Measurements from ENCODE around the gene MIX23.

The MIX23 gene

DNA sequence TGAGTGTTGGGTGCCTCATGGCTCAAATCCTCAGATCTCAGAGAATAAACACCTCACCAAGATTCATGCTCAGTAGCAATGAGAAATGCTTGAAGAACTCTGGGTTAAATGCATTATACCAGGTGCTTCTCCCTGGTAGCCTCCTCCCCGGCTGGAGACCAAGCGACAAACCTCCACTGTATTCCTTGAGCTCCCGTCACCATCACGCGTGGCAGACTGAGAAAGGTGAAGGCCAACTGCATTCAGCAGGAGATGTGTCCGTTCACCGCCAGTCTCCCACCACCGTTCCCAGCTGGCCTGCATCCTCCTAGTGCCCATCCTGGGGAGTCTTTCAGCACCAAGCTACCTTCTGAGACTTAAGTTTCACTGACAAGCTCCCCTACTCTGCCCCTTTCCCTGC, 50.5 kb downstream of the MIX23 start:
- TF ChIP-seq, protein P1, sequence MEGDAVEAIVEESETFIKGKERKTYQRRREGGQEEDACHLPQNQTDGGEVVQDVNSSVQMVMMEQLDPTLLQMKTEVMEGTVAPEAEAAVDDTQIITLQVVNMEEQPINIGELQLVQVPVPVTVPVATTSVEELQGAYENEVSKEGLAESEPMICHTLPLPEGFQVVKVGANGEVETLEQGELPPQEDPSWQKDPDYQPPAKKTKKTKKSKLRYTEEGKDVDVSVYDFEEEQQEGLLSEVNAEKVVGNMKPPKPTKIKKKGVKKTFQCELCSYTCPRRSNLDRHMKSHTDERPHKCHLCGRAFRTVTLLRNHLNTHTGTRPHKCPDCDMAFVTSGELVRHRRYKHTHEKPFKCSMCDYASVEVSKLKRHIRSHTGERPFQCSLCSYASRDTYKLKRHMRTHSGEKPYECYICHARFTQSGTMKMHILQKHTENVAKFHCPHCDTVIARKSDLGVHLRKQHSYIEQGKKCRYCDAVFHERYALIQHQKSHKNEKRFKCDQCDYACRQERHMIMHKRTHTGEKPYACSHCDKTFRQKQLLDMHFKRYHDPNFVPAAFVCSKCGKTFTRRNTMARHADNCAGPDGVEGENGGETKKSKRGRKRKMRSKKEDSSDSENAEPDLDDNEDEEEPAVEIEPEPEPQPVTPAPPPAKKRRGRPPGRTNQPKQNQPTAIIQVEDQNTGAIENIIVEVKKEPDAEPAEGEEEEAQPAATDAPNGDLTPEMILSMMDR (conservative IDR thresholded peaks at IDR 0.05; ENCODE audit: low read depth, low read length), result no peak

DNA sequence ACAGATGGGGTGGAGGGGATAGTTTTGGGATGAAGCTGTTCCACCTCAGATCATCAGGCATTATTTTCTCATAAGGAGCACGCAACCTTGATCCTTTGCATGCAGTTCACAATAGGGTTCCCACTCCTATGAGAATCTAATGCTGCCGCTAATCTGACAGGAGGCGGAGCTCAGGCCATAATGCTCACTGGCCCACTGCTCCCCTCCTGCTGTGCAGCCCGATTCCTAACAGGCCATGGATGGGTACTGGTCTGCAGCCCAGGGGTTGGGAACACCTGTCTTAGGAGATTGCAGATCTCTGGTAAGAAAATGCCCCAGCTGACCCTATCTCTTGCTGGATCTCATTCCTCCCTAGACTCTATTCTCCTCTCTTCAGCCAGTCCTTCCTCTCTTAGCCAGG, 51.1 kb downstream of the MIX23 start:
- TF ChIP-seq, protein P1 (conservative IDR thresholded peaks at IDR 0.05; ENCODE audit: low read depth, low read length), result no peak
- H3K4me3 ChIP-seq (ENCODE audit: low read depth, low read length), result no peak overlapping the region
- no peak for DNase-seq (ENCODE audit: low read depth)

More for the DNA sequence above, 50.5 kb downstream of the MIX23 start:
- DNase-seq (ENCODE audit: low read depth), result no peak
- no peak overlapping the region for H3K4me3 ChIP-seq (ENCODE audit: low read depth, low read length)

DNA sequence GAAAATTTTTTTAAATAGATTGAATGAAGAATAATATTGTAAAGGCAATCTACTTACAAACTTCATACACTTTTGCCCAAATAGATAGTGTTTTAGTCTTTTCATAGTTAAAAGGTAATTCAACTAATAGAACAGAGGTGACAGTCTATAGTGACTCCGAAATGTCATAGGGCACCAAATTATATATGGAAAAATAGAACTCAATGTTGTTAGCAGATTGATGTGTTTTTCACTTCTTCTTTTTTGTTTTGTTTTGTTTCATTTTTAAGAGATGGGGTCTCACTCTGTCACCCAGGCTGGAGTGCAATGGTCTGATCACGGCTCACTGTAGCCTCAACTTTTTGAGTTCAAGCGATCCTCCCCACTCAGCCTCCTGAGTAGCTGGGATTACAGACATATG, 57.3 kb downstream of the MIX23 start:
- H3K4me3 ChIP-seq (ENCODE audit: low read depth, low read length), result no peak overlapping the region
- TF ChIP-seq, protein P1 (conservative IDR thresholded peaks at IDR 0.05; ENCODE audit: low read depth, low read length), result no peak

DNA sequence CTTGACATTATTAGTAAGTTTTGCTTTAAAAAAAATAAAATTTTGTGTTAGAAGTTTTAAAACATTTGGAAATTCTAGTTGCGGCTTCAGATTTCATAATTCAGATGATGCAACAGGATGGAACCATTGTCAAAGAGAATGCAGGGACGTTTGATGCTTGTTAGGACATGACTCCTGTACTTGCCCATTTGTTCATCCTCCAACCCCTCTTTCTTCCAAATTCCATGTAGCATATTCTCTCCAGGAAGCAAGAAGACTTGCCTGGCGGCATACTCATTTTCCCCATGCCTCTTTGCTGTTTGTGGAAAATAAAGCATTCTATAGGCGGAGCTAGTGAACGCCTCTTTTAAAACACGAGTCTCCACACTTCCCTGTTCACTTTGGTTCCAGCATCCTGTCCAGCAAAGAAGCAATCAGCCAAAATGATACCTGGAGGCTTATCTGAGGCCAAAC, 58.1 kb downstream of the MIX23 start, which contains the start of gene CSTA:
CSTA (plus strand) TSS at position 378 of the 453 bp plus-strand sequence; CDS start at position 423, 45 bp downstream.
- no peak within 1 kb of the TSS for H3K4me3 ChIP-seq (ENCODE audit: low read depth, low read length)
- TF ChIP-seq, protein P1 (conservative IDR thresholded peaks at IDR 0.05; ENCODE audit: low read depth, low read length), result no peak
- DNase-seq (ENCODE audit: low read depth), result peak; percentile 13

More for the DNA sequence above, 57.3 kb downstream of the MIX23 start:
- DNase-seq (ENCODE audit: low read depth), result no peak

DNA sequence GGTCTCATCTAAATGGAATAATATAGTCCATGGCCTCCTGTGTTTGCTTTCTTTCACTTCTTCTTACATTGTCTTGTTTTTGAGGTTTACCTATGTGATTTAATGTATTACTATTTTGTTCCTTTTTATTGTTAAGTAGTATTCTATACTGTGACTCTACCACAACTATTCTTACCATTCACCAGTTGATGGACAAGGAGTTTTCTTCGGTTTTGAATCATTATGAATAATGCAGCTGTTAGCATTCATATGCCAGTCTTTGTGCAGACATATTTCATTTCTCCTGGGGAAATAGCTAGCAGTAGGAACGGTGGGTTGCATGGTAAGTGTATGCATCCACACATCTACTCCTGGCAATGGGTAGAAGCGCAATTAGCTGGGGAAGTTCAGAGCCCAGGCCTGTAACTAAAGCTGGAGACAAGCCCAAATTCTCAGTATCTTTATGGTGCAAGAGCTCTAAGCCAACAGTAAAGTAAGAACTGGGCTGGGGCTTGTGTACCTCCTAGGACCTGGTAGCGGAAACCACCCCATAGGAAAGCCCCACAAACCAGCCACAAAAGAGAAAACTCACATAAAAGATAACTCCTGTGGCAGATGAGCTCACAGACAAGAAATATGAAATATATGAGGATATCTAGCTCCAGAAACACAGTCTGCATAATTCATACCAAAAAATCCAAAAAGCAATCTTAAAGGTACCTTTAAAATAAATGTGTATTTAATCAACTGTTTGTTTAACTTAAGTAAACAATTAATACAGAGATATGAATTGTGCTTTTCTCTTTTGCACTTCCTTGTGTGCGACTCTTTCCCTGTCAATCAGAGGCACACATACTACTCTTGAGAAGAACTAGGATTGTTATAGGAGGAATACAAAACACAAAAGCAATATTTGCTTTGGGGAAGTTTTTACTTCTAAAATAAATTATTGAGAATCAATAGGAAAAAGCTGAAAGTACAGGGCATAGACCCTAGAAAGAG, 60.6 kb downstream of the MIX23 start:
- TF ChIP-seq, protein P1 (conservative IDR thresholded peaks at IDR 0.05; ENCODE audit: low read depth, low read length), result no peak
- H3K4me3 ChIP-seq (ENCODE audit: low read depth, low read length), result no peak overlapping the region
- no peak for DNase-seq (ENCODE audit: low read depth)

DNA sequence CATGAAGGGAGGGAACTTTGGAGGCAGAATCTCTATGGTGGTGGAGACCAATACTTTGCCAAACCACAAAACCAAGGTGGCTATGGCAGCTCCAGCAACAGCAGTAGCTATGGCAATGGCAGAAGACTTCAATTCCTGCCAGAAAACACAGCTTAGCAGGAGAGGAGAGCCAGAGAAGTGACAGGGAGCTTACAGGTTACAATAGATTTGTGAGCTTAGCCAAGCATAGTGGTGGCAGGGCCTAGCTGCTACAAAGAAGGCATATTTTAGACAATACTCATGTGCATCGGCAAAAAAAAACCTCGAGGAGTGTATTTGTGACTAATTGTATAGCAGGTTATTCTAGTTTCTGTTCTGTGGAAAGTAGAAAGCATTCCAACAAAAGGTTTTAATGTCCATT, 64.4 kb downstream of the MIX23 start:
- no peak for DNase-seq (ENCODE audit: low read depth)
- H3K4me3 ChIP-seq (ENCODE audit: low read depth, low read length), result no peak overlapping the region
- TF ChIP-seq, protein P1 (conservative IDR thresholded peaks at IDR 0.05; ENCODE audit: low read depth, low read length), result no peak
